ENCODE data around the gene DNAJC27.

Gene DNAJC27

DNA sequence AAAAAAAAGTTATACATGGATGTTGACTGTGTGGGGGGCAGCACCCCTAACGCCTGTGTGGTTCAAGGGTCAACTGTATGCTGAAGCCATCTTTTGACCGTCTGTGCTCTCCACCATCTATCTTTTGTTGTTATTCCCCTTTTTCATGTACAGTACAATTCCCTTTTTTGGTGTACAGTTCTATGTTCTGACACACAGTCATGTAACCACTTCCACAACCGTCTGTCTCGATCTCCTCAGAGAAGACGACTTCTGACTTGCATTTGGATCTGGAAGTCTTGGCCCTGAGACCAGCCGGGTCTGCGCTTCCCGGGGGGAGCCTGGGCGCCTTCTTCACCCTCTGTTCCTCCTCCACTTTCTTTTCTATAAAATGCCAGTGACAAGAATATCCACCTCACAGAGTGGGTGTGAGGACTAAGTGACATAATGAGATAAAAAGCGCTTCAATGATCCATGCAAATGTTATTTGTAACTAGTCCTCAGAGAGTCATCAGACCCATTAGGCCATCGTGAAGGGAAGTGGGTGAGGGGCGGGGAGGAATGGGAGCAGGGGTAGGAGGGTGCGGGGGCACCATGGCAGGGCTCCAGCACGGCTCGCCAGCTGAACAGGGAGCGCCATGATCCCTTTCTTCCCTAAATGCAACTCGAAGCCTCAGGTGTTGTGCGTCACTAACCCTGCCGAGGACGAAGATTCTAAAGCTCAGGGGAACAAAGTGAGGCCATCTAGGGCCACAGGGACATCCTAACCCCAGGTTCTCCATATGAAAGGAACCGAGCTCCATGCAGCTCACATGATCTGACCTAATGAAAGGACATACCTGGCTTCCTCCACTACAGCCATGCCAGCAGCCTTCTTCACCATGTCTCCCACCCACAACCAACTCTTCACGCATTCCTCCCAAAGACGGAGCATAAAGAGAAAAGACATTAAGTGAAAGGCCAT, 68.3 kb downstream of the DNAJC27 start:
- no peak for DNase-seq (ENCODE audit: insufficient read length, low spot score)
- FAIRE-seq, result no peak
- TF ChIP-seq, protein P1, sequence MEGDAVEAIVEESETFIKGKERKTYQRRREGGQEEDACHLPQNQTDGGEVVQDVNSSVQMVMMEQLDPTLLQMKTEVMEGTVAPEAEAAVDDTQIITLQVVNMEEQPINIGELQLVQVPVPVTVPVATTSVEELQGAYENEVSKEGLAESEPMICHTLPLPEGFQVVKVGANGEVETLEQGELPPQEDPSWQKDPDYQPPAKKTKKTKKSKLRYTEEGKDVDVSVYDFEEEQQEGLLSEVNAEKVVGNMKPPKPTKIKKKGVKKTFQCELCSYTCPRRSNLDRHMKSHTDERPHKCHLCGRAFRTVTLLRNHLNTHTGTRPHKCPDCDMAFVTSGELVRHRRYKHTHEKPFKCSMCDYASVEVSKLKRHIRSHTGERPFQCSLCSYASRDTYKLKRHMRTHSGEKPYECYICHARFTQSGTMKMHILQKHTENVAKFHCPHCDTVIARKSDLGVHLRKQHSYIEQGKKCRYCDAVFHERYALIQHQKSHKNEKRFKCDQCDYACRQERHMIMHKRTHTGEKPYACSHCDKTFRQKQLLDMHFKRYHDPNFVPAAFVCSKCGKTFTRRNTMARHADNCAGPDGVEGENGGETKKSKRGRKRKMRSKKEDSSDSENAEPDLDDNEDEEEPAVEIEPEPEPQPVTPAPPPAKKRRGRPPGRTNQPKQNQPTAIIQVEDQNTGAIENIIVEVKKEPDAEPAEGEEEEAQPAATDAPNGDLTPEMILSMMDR (IDR thresholded peaks at IDR 0.05; ENCODE audit: insufficient read depth, missing control alignments), result no peak

GRCh38 chr2:24899361-24899910, 72.3 kb downstream of the DNAJC27 start:
- TF ChIP-seq, protein P1 (IDR thresholded peaks at IDR 0.05; ENCODE audit: insufficient read depth, missing control alignments), result no peak
- FAIRE-seq (no peak), DNase-seq (ENCODE audit: insufficient read length, low spot score) (no peak)

GRCh38 chr2:24898122-24899109, 73.3 kb downstream of the DNAJC27 start:
- DNase-seq (ENCODE audit: insufficient read length, low spot score) (no peak), FAIRE-seq (no peak)
- TF ChIP-seq, protein P1 (IDR thresholded peaks at IDR 0.05; ENCODE audit: insufficient read depth, missing control alignments), result no peak

DNA sequence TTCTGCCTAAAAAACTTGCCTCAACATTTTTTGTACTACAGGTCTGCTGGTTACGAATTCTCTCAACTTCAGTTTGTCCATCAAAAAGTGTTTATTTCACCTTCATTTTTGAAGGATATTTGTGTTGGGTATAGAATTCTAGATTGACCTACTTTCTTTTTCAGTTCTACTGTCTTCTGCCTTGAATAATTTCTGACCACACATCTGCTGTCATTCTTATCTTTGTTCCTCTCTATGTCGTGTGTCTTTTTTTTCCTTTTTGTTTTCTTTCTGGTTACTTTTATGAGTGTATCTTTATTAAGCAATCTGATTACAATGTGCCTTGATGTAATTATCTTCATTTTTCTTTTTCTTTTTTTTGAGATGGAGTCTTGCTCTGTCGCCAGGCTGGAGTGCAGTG, 77.0 kb downstream of the DNAJC27 start:
- DNase-seq (ENCODE audit: insufficient read length, low spot score) (no peak), FAIRE-seq (no peak)
- TF ChIP-seq, protein P1 (IDR thresholded peaks at IDR 0.05; ENCODE audit: insufficient read depth, missing control alignments), result no peak

DNA sequence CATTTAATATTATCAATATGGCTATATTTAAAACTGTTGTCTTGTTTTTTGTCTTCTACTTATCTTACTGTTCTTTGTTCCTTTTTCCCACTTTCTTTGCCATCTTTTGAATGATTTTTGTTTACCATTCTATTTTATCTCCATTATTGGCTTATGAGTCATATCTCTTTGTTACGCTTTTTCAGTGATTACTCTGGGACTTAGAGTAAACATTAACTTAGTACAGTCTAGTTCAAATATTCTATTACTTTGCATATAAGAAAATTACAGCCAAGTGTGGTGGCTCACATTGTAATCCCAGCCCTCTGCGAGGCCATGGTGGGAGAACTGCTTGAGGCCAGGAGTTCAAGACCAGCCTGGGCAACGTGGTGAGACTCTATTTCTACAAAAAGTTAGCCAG, 77.8 kb downstream of the DNAJC27 start:
- DNase-seq (ENCODE audit: insufficient read length, low spot score) (no peak), FAIRE-seq (no peak)
- TF ChIP-seq, protein P1 (IDR thresholded peaks at IDR 0.05; ENCODE audit: insufficient read depth, missing control alignments), result no peak
